Measurements from ENCODE around the gene ZNF500.

DNA sequence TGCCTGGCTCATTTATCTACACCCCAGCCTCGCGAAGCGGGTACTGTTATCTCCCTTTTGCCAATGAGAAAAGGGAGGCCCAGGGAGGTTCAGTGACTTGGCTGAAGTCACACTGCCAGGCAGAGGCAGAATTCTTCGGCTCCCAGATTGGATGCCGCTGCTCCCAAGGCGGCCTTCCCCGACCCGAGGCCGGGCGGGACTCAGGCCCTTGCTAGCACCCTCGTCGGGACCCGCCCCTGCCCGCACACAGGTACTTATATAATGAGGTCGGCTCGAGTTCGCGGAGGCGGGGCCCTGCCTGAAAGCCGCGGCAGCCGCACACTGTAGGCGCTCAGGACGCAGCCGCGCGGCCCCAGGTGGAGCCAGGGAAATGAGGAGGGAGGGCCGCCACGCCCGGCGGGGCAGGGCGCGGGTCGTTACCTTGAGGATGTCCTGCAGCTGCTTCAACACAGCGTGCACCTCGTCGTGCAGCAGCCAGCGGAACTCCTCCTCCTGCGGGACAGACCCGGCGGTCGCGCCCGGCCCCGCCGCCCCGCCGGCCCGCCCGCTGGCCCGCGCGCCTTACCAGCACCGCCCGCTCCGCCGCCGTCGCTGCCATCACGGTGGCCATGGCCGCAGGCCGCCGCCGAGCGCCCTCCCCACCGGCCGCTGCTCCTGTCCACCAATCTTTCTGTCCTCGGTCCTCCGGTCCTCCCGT lies 35.1 kb upstream of the ZNF500 start, which contains the start of gene ROGDI:
- TF ChIP-seq GATA2 (IDR thresholded peaks at IDR 0.05; ENCODE audit: low read depth, low read length), result no peak
- TF ChIP-seq GATA3 (IDR thresholded peaks at IDR 0.05; ENCODE audit: low read depth, low read length), result no peak
